ENCODE data around the gene CHD2. TPM values are rescaled to one million over a fixed set of nuclear protein-coding genes. Genes with fewer than 3 reads are reported as not detected.

The CHD2 gene
- total and polyA plus RNA-seq, 4 donors = 38.0 to 144 (median 81.5) TPM

DNA sequence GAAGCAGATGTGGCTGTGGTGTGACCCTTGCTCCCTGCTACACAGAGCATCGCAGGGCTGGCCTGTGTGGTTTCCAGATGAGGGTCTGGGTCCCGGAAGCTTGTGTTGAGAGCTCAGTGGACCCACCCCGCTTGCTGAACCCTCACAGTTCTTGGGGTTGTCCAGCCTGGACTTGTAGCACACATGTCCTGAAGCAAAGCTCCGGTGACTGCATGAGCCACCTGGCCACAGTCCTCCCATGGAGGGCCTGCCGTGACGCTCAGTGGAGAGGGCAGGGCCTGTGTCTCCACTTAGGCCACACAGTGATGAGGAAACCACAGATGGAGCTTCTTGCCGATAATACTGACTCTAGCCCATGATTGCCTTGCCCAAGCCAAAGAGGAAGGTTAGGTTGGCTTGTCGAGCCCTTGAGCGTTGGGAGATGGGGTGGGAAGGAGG, 126.3 kb downstream of the CHD2 start:
- peak overlapping the region in 1 of 2 donors; percentile 43 for H3K27ac ChIP-seq (ENCODE audit: low read depth in 1 of 2, low read length in 2 of 2)
- WGBS, 2 donors = 89 to 90% methylated on average over 9 of the region's 9 CpGs
- no peaks in the 10 kb centered on the region for H3K27me3 ChIP-seq (ENCODE audit: control insufficient read depth in 1 of 2, insufficient read depth in 2 of 2, low read length in 1 of 2)
- H3K4me1 ChIP-seq (ENCODE audit: control insufficient read depth in 1 of 2, insufficient read depth in 2 of 2, low read length in 2 of 2) = peaks cover 0 to 2% of the 10 kb centered on the region in 2 donors
- ATAC-seq (ENCODE audit: low FRiP score) (no peak), DNase-seq (no peak)
- H3K4me3 ChIP-seq (ENCODE audit: low read length in 2 of 2) = no peak overlapping the region
- peaks cover 0 to 7% of the 10 kb centered on the region in 2 donors for H3K36me3 ChIP-seq (ENCODE audit: control insufficient read depth in 1 of 2, insufficient read depth in 2 of 2, low read length in 1 of 2)
- intact Hi-C loops (cut with DNase I) = loop anchor here in 1 of 2 donors (5.0 kb wide), 1 partner anchor 229 kb away; no protein-coding TSS in a partner anchor
- no peaks in the 10 kb centered on the region for H3K9me3 ChIP-seq (ENCODE audit: control insufficient read depth, low read length)

DNA sequence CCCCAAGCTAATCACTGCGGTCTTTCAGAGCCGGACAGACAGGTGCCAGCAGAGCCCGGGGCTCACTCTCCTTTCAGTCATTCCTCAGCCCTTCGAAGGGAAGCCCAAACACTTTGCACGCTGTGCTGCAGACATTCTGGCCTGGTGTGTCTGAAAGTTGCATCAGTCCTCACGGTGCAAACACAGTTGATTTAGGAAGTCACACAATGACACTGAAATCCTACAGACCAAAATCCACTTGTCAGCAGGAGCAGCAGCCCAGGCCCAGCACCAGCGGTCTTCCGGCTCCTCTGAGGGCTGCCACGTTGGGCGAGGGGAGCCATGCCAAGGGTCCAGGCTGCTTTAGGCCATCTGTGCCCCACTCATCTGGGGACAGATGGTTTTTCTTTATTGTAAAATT, 127.3 kb downstream of the CHD2 start:
- H3K27ac ChIP-seq (ENCODE audit: low read depth in 1 of 2, low read length in 2 of 2) = peak overlapping the region; percentile 6 to 78
- peaks cover 0 to 5% of the 10 kb centered on the region in 2 donors for H3K36me3 ChIP-seq (ENCODE audit: control insufficient read depth in 1 of 2, insufficient read depth in 2 of 2, low read length in 1 of 2)
- no peak for ATAC-seq (ENCODE audit: low FRiP score)
- no peaks in the 10 kb centered on the region for H3K9me3 ChIP-seq (ENCODE audit: control insufficient read depth, low read length)
- intact Hi-C loops (cut with DNase I) = loop anchor here in 1 of 2 donors (5.0 kb wide), 1 partner anchor 230 kb away; no protein-coding TSS in a partner anchor
- no peak for DNase-seq
- WGBS, 2 donors = 24 to 45% methylated on average over 10 of the region's 10 CpGs
- H3K4me3 ChIP-seq (ENCODE audit: low read length in 2 of 2) = no peak overlapping the region
- peaks cover 0 to 2% of the 10 kb centered on the region in 2 donors for H3K4me1 ChIP-seq (ENCODE audit: control insufficient read depth in 1 of 2, insufficient read depth in 2 of 2, low read length in 2 of 2)
- H3K27me3 ChIP-seq (ENCODE audit: control insufficient read depth in 1 of 2, insufficient read depth in 2 of 2, low read length in 1 of 2) = no peaks in the 10 kb centered on the region

DNA sequence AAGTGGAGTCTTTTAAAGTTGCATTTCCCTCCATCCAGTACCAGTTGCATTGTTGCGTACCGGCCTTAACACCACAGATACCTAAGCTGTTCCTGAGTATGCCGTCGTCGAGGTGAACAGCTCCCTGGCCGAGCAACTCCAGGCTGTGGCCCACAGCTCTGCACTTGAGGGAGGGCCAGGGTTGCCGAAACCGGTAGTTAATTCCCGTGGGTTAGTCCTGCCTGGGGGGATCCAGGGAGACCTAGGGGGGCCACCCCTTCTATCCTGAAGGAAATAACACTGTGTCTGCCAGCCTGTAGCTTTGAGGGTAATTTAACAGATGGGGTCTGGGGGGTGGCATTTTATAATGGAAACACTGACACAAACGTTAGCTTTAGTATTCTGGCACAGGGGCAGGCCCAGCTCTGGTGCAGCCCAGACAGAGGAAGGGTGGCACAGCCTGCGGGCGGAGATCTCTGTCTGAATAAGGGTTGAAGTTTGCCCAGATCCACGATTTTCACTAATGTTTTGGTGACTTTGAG, 128.0 kb downstream of the CHD2 start:
- WGBS, 2 donors = 8% methylated on average over 13 of the region's 13 CpGs
- Histone ChIP-seq H3K4me3 (ENCODE audit: low read length in 2 of 2) (no peak overlapping the region), H3K27me3 (ENCODE audit: control insufficient read depth in 1 of 2, insufficient read depth in 2 of 2, low read length in 1 of 2) (no peaks in the 10 kb centered on the region), H3K9me3 (ENCODE audit: control insufficient read depth, low read length) (no peaks in the 10 kb centered on the region), H3K36me3 (ENCODE audit: control insufficient read depth in 1 of 2, insufficient read depth in 2 of 2, low read length in 1 of 2) (peaks cover 0 to 5% of the 10 kb centered on the region in 2 donors), H3K4me1 (ENCODE audit: control insufficient read depth in 1 of 2, insufficient read depth in 2 of 2, low read length in 2 of 2) (peaks cover 0 to 2% of the 10 kb centered on the region in 2 donors), H3K27ac (ENCODE audit: low read depth in 1 of 2, low read length in 2 of 2) (peak overlapping the region; percentile 45 to 90)
- intact Hi-C loops (cut with DNase I) = loop anchor here in 1 of 2 donors (5.0 kb wide), 1 partner anchor 231 kb away; no protein-coding TSS in a partner anchor
- DNase-seq = no peak
- peak; percentile 3 for ATAC-seq (ENCODE audit: low FRiP score)

DNA sequence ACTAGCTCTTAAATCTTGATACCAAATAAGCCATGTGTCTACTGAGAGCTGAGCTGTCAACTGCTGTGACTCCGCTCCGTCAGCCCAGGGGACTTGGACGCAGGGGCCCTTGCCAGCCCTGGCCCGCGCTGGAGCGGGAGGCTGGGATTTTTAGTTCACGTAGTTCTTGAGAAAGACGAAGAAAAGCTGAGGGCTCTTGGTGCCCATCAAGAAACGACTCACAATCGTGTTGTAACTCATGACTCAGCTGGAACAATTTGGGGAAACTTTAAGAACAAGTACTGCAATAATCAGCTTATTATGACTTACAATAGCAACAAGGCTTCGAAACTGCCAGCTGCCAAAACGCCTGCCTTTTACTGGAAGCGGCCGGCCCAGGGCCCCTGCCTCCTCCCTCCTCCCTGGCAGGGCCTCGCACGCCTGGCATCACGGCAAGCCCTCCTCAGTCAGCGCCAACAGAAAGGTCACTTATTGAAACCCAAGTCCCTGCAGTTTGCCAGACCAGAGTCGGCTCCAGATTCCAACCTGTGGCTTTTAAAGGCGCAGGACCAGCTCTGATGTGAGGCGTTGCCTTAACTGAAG, 128.6 kb downstream of the CHD2 start:
- ATAC-seq (ENCODE audit: low FRiP score) = peak; percentile 89
- Histone ChIP-seq H3K4me1 (ENCODE audit: control insufficient read depth in 1 of 2, insufficient read depth in 2 of 2, low read length in 2 of 2) (peaks cover 0 to 2% of the 10 kb centered on the region in 2 donors), H3K36me3 (ENCODE audit: control insufficient read depth in 1 of 2, insufficient read depth in 2 of 2, low read length in 1 of 2) (peaks cover 0 to 5% of the 10 kb centered on the region in 2 donors), H3K9me3 (ENCODE audit: control insufficient read depth, low read length) (no peaks in the 10 kb centered on the region), H3K27me3 (ENCODE audit: control insufficient read depth in 1 of 2, insufficient read depth in 2 of 2, low read length in 1 of 2) (no peaks in the 10 kb centered on the region), H3K4me3 (ENCODE audit: low read length in 2 of 2) (no peak overlapping the region), H3K27ac (ENCODE audit: low read depth in 1 of 2, low read length in 2 of 2) (peak overlapping the region; percentile 4 to 92)
- intact Hi-C loops (cut with DNase I) = loop anchor here in 1 of 2 donors (5.0 kb wide), 1 partner anchor 231 kb away; no protein-coding TSS in a partner anchor
- DNase-seq = peak; percentile 96
- 1 to 6% methylated on average over 21 of the region's 21 CpGs for WGBS, 2 donors

DNA sequence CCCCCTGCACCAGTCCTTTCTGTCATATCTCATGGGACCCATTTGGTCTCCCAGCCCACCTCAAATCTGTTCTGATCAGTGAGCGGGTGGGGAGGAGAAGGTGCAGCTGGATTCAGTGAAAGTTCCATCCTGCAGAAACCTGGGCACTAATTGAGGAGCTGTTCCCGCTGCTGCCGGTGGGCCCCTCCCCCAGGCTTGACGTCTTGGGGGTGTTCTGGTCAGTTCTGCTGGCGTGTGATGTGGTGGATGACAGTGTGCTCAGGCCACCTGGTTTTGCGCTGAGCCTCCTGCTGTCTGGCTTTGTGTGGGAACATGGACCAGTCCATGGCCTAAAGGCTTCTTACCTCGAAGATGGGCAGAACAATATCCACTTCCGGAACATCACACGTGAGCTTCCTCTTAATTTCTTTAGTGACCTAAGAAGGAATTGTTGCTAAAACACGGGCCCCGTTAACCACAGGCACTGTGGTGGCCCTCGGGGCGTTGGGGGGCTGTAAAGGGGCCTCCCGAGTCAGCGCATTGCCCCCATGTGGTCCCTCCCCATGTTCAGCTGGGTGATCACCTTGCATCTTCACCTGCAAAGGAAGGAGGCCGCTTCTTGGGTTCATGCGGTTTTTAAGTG, 129.2 kb downstream of the CHD2 start:
- H3K27ac ChIP-seq (ENCODE audit: low read depth in 1 of 2, low read length in 2 of 2) = peak overlapping the region; percentile 4 to 92
- DNase-seq (no peak), ATAC-seq (ENCODE audit: low FRiP score) (peak; percentile 24)
- peaks cover 0 to 2% of the 10 kb centered on the region in 2 donors for H3K4me1 ChIP-seq (ENCODE audit: control insufficient read depth in 1 of 2, insufficient read depth in 2 of 2, low read length in 2 of 2)
- 44 to 49% methylated on average over 17 of the region's 17 CpGs for WGBS, 2 donors
- no peaks in the 10 kb centered on the region for H3K27me3 ChIP-seq (ENCODE audit: control insufficient read depth in 1 of 2, insufficient read depth in 2 of 2, low read length in 1 of 2)
- H3K4me3 ChIP-seq (ENCODE audit: low read length in 2 of 2) = no peak overlapping the region
- H3K36me3 ChIP-seq (ENCODE audit: control insufficient read depth in 1 of 2, insufficient read depth in 2 of 2, low read length in 1 of 2) = peaks cover 0 to 5% of the 10 kb centered on the region in 2 donors
- no peaks in the 10 kb centered on the region for H3K9me3 ChIP-seq (ENCODE audit: control insufficient read depth, low read length)
- intact Hi-C loops (cut with DNase I) = loop anchor here in 1 of 2 donors (5.0 kb wide), 1 partner anchor 232 kb away; no protein-coding TSS in a partner anchor

DNA sequence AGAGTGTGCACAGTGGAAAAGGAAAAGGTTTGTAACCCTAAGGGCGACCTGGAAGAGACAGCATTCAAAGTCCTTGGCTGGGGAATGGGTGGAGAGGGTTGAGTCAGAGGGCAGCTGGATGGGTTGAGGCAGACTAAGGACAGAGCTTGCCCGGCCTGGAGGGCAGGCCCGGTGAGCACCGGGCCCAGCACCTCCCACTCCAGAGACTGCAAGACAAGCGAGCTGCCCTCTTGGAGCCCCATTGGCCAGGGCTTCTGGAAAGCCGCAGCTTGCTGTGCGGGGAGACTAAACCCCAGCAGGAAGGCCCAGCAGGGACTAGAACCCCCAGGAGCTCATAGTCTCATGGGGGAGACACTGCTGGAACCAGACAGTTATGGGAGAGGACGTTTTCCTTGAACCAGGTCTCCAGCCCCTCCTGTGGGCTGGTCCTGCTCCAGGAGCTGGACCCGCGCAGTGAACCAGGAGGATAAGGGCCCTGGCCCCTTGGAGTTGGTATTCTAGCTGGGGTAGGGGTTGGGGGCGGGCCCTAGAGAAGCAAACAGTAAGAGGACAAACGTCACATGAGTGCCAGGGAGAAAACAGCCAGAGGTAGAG, 129.8 kb downstream of the CHD2 start:
- H3K36me3 ChIP-seq (ENCODE audit: control insufficient read depth in 1 of 2, insufficient read depth in 2 of 2, low read length in 1 of 2) = peaks cover 0 to 2% of the 10 kb centered on the region in 2 donors
- H3K27ac ChIP-seq (ENCODE audit: low read depth in 1 of 2, low read length in 2 of 2) = peak overlapping the region; percentile 23 to 92
- DNase-seq (no peak), ATAC-seq (ENCODE audit: low FRiP score) (peak; percentile 10)
- H3K27me3 ChIP-seq (ENCODE audit: control insufficient read depth in 1 of 2, insufficient read depth in 2 of 2, low read length in 1 of 2) = no peaks in the 10 kb centered on the region
- H3K4me1 ChIP-seq (ENCODE audit: control insufficient read depth in 1 of 2, insufficient read depth in 2 of 2, low read length in 2 of 2) = peaks cover 0 to 2% of the 10 kb centered on the region in 2 donors
- intact Hi-C loops (cut with DNase I) = loop anchor here (5.0 to 10.0 kb wide), 6 partner anchors 42 to 1095 kb away; no protein-coding TSS in a partner anchor
- H3K9me3 ChIP-seq (ENCODE audit: control insufficient read depth, low read length) = no peaks in the 10 kb centered on the region
- no peak overlapping the region for H3K4me3 ChIP-seq (ENCODE audit: low read length in 2 of 2)
- WGBS, 2 donors = 32% methylated on average over 12 of the region's 12 CpGs

DNA sequence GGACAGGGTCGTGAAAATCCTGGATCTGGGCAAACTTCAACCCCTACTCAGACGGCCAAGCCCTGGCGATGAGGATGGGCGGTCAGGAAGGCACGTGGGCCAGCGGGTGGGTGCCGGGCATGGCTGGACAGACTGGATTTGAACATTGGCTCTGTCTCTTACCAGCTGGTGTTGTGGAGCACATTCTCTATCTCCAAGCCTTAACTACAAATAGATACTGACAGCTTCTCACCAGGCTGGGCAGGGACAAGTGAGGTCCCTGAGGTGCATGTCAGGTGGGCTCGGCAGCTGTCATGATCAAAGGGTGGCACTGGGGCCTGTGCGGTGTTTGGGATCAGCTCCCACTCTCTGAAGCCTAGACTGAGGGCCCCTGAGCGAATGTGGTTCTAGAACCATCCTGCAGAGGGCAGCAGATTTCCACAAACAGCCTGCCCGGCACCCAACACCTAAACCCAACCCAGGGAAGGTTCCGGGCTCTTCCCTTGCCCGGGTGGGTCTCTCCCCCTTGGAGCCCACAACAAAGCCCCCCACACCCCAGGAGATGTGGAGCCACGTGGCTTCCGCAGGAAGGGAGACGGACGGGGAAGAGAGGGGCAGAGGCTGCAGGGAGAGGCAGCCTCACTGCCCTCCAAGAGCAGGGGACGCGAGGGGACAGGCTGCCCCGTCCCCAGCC, 130.4 kb downstream of the CHD2 start:
- peak; percentile 84 for ATAC-seq (ENCODE audit: low FRiP score)
- WGBS, 2 donors = 9 to 10% methylated on average over 17 to 20 of the region's 20 CpGs
- H3K9me3 ChIP-seq (ENCODE audit: control insufficient read depth, low read length) = no peaks in the 10 kb centered on the region
- H3K36me3 ChIP-seq (ENCODE audit: control insufficient read depth in 1 of 2, insufficient read depth in 2 of 2, low read length in 1 of 2) = no peaks in the 10 kb centered on the region
- intact Hi-C loops (cut with DNase I) = loop anchor here (5.0 to 10.0 kb wide), 5 partner anchors 42 to 1094 kb away; no protein-coding TSS in a partner anchor
- no peaks in the 10 kb centered on the region for H3K27me3 ChIP-seq (ENCODE audit: control insufficient read depth in 1 of 2, insufficient read depth in 2 of 2, low read length in 1 of 2)
- H3K27ac ChIP-seq (ENCODE audit: low read depth in 1 of 2, low read length in 2 of 2) = peak overlapping the region in 1 of 2 donors; percentile 23
- no peak overlapping the region for H3K4me3 ChIP-seq (ENCODE audit: low read length in 2 of 2)
- DNase-seq = peak; percentile 82 to 86
- peaks cover 0 to 2% of the 10 kb centered on the region in 2 donors for H3K4me1 ChIP-seq (ENCODE audit: control insufficient read depth in 1 of 2, insufficient read depth in 2 of 2, low read length in 2 of 2)

DNA sequence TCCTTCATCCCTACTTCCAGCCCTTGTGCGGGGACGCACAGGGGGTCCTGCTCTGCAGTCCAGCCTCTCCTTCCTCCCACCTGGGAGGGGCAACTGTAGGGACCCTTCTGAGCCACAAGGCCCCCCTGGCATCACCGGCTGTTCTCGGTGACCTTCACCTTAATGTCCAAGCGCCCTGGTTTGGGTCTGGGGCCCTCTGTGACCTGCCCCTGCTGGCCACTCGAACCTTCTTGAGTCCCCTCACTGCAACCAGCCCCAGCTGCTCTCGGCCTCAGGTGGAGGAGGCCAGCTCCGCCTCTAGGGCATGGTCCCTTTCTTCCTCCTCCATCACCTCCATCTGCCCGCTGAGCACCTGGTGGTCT, 131.0 kb downstream of the CHD2 start:
- Histone ChIP-seq H3K27ac (ENCODE audit: low read depth in 1 of 2, low read length in 2 of 2) (no peak overlapping the region), H3K27me3 (ENCODE audit: control insufficient read depth in 1 of 2, insufficient read depth in 2 of 2, low read length in 1 of 2) (no peaks in the 10 kb centered on the region), H3K9me3 (ENCODE audit: control insufficient read depth, low read length) (no peaks in the 10 kb centered on the region), H3K4me3 (ENCODE audit: low read length in 2 of 2) (no peak overlapping the region), H3K36me3 (ENCODE audit: control insufficient read depth in 1 of 2, insufficient read depth in 2 of 2, low read length in 1 of 2) (no peaks in the 10 kb centered on the region), H3K4me1 (ENCODE audit: control insufficient read depth in 1 of 2, insufficient read depth in 2 of 2, low read length in 2 of 2) (peaks cover 0 to 2% of the 10 kb centered on the region in 2 donors)
- ATAC-seq (ENCODE audit: low FRiP score) (no peak), DNase-seq (no peak)
- intact Hi-C loops (cut with DNase I) = loop anchor here (5.0 to 10.0 kb wide), 5 partner anchors 41 to 1094 kb away; no protein-coding TSS in a partner anchor
- WGBS, 2 donors = 67 to 70% methylated on average over 9 of the region's 9 CpGs
